ENCODE measurements around the gene TRIM23.
"Not testable (repeated sequence)": the region's sequence is repeated elsewhere in the genome, so short reads cannot be mapped to it uniquely, and the experiment has no call there.

The TRIM23 gene

DNA sequence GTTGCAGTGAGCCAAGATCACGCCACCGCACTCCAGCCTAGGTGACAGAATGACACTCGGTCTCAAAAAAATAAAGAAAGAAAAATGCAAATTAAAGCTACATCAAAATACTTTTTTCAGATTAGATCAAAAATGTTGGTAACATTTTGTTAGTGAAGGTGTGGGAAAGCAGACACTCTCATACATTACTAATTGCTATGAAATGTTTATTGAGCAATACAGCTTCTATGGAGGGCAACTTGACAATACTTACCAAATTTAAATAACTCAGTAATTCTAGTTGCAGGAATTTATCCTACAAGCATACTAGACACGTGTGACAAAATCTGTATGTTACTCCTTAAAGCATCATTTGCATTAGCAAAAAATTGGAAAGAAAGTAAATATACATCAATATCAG is 4.1 kb downstream of the TRIM23 start:
- H3K4me3 ChIP-seq (ENCODE audit: low read depth, low read length): no peak overlapping the region
- TF ChIP-seq, protein P1, sequence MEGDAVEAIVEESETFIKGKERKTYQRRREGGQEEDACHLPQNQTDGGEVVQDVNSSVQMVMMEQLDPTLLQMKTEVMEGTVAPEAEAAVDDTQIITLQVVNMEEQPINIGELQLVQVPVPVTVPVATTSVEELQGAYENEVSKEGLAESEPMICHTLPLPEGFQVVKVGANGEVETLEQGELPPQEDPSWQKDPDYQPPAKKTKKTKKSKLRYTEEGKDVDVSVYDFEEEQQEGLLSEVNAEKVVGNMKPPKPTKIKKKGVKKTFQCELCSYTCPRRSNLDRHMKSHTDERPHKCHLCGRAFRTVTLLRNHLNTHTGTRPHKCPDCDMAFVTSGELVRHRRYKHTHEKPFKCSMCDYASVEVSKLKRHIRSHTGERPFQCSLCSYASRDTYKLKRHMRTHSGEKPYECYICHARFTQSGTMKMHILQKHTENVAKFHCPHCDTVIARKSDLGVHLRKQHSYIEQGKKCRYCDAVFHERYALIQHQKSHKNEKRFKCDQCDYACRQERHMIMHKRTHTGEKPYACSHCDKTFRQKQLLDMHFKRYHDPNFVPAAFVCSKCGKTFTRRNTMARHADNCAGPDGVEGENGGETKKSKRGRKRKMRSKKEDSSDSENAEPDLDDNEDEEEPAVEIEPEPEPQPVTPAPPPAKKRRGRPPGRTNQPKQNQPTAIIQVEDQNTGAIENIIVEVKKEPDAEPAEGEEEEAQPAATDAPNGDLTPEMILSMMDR (conservative IDR thresholded peaks at IDR 0.05; ENCODE audit: low read depth, low read length): no peak
- peak; percentile 2 for DNase-seq (ENCODE audit: low read depth)

- H3K4me3 ChIP-seq (ENCODE audit: low read depth, low read length): no peak overlapping the region
- TF ChIP-seq, protein P1 (conservative IDR thresholded peaks at IDR 0.05; ENCODE audit: low read depth, low read length): no peak
- DNase-seq (ENCODE audit: low read depth): no peak
Measured at GRCh38 chr5:65612298-65612907, 11.7 kb downstream of the TRIM23 start.

- DNase-seq (ENCODE audit: low read depth): peak; percentile 67
- H3K4me3 ChIP-seq (ENCODE audit: low read depth, low read length): no peak overlapping the region
- TF ChIP-seq, protein P1 (conservative IDR thresholded peaks at IDR 0.05; ENCODE audit: low read depth, low read length): no peak
Measured at GRCh38 chr5:65611524-65611923, 12.6 kb downstream of the TRIM23 start.

- not testable (repeated sequence) for DNase-seq (ENCODE audit: low read depth); H3K4me3 ChIP-seq (ENCODE audit: low read depth, low read length)
Measured at GRCh38 chr5:65601761-65602160, 22.4 kb downstream of the TRIM23 start.

DNA sequence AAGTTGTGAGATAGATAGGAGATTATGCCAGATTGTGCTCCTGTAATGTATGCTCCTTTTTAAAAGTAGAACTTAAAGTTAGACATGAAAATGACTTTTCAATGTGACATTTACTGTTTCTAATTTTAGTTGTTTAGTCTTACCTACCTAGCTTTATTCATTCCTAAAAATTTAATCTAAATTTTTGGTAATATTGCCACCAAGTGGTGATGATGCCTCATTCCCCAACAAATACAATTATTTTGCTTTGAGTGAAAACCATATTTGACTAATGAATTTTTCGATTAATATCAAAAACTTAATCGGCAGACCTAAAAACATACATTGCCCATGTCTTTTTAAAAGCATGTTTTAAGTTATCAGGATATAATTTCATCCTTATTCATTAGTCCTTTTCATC is 35.4 kb downstream of the TRIM23 start:
- H3K4me3 ChIP-seq (ENCODE audit: low read depth, low read length): no peak overlapping the region
- TF ChIP-seq, protein P1 (conservative IDR thresholded peaks at IDR 0.05; ENCODE audit: low read depth, low read length): no peak
- DNase-seq (ENCODE audit: low read depth): peak; percentile 5

GRCh38 chr5:65577141-65577540 is 47.0 kb downstream of the TRIM23 start:
- TF ChIP-seq, protein P1 (conservative IDR thresholded peaks at IDR 0.05; ENCODE audit: low read depth, low read length): no peak
- no peak overlapping the region for H3K4me3 ChIP-seq (ENCODE audit: low read depth, low read length)
- peak; percentile 3 for DNase-seq (ENCODE audit: low read depth)

- TF ChIP-seq, protein P1 (conservative IDR thresholded peaks at IDR 0.05; ENCODE audit: low read depth, low read length): no peak
- no peak for DNase-seq (ENCODE audit: low read depth)
- no peak overlapping the region for H3K4me3 ChIP-seq (ENCODE audit: low read depth, low read length)
Measured at GRCh38 chr5:65570598-65571226, 53.4 kb downstream of the TRIM23 start.
